CD14-positive monocyte (primary cell): Measurements from ENCODE around the gene SLC27A6. TPM values are rescaled to one million over a fixed set of nuclear protein-coding genes. Genes with fewer than 3 reads are reported as not detected.

Source experiments
- DNase-seq, 3 donors: peaks; one replicate each; pipeline ENCODE4 v3.0.0-alpha.2; 2011 to 2022
- H2AFZ ChIP-seq: 2 replicates; pipeline ENCODE4 v1.6.0; 2012; ENCODE audit warnings: mild to moderate bottlenecking, low read depth, low read length, inconsistent platforms; ENCODE audit not compliant: insufficient read depth, poor library complexity, severe bottlenecking
- H3K27ac ChIP-seq, 2 donors: 1 replicate in 1 of 2; 2 replicates in 1 of 2; pipeline ENCODE4 v1.5.1; 2012 to 2013; ENCODE audit warnings: low read length in 2 of 2, control low read depth in 1 of 2, inconsistent platforms in 1 of 2, low read depth in 1 of 2, mild to moderate bottlenecking in 1 of 2
- H3K27me3 ChIP-seq, 2 donors: one replicate each; pipeline versions ENCODE4 v1.6.0 to v1.6.1; 2011 to 2013; ENCODE audit warnings: low read length in 2 of 2; ENCODE audit not compliant: control insufficient read depth in 2 of 2, insufficient read depth in 2 of 2
- H3K36me3 ChIP-seq, 2 donors: replicated peaks in 1 of 2; 1 replicate in 1 of 2; 2 replicates in 1 of 2; pipeline versions ENCODE4 v1.5.1 to v1.6.1; 2012 to 2013; ENCODE audit warnings: low read length in 2 of 2, control low read depth in 1 of 2, inconsistent platforms in 1 of 2, mild to moderate bottlenecking in 1 of 2; ENCODE audit not compliant: insufficient read depth in 2 of 2, control insufficient read depth in 1 of 2
- H3K4me1 ChIP-seq, 2 donors: 1 replicate in 1 of 2; 2 replicates in 1 of 2; pipeline versions ENCODE4 v1.5.1 to v1.6.1; 2012 to 2013; ENCODE audit warnings: low read length in 2 of 2, control low read depth in 1 of 2, inconsistent platforms in 1 of 2, mild to moderate bottlenecking in 1 of 2, moderate library complexity in 1 of 2; ENCODE audit not compliant: insufficient read depth in 2 of 2, control insufficient read depth in 1 of 2
- H3K4me2 ChIP-seq: replicated peaks from 2 replicates; pipeline ENCODE3; 2012; ENCODE audit warnings: low read length, moderate library complexity, mild to moderate bottlenecking; ENCODE audit not compliant: poor library complexity, severe bottlenecking; ENCODE audit errors: extremely low read depth
- H3K4me3 ChIP-seq, 3 experiments: fragments of 200-600 bp in 1 of 3; sonication (generic) in 1 of 3; replicated peaks in 1 of 3; 1 replicate in 2 of 3; 2 replicates in 1 of 3; pipeline ENCODE4 v1.5.1; 2011 to 2013; ENCODE audit warnings: low read length in 3 of 3, mild to moderate bottlenecking in 3 of 3, control low read depth in 2 of 3, low read depth in 2 of 3, inconsistent platforms in 1 of 3, moderate library complexity in 1 of 3
- H3K79me2 ChIP-seq: 2 replicates; pipeline ENCODE4 v1.6.0; 2012; ENCODE audit warnings: mild to moderate bottlenecking, control low read depth, inconsistent platforms, low read length, moderate library complexity; ENCODE audit not compliant: insufficient read depth
- H3K9ac ChIP-seq: 2 replicates; pipeline ENCODE4 v1.6.0; 2017; ENCODE audit warnings: low read length, mild to moderate bottlenecking; ENCODE audit not compliant: insufficient read depth, poor library complexity, severe bottlenecking
- H3K9me3 ChIP-seq, 2 donors: replicated peaks in 1 of 2; 1 replicate in 1 of 2; 2 replicates in 1 of 2; pipeline versions ENCODE4 v1.5.1 to v1.6.1; 2012 to 2013; ENCODE audit warnings: low read length in 2 of 2, control low read depth in 1 of 2; ENCODE audit not compliant: control insufficient read depth in 1 of 2, insufficient read depth in 1 of 2
- H4K20me1 ChIP-seq: 2 replicates; pipeline ENCODE4 v1.6.0; 2012; ENCODE audit warnings: mild to moderate bottlenecking, low read length, control low read depth, moderate library complexity; ENCODE audit not compliant: insufficient read depth
- H3K27ac Mint-ChIP-seq, 7 donors: one replicate each; pipeline ENCODE4 v1.8.0; 2020; ENCODE audit warnings: mild to moderate bottlenecking in 7 of 7, mixed read lengths in 7 of 7, moderate library complexity in 6 of 7, inconsistent platforms in 2 of 7
- H3K27me3 Mint-ChIP-seq, 3 donors: one replicate each; pipeline ENCODE4 v1.8.0; 2021 to 2022; ENCODE audit warnings: low read depth in 3 of 3, mild to moderate bottlenecking in 3 of 3, mixed read lengths in 3 of 3, moderate library complexity in 3 of 3, inconsistent platforms in 1 of 3
- H3K36me3 Mint-ChIP-seq, 2 donors: one replicate each; pipeline ENCODE4 v1.8.0; 2020; ENCODE audit warnings: mixed read lengths in 2 of 2, inconsistent platforms in 1 of 2, mild to moderate bottlenecking in 1 of 2
- H3K4me1 Mint-ChIP-seq: one replicate; pipeline ENCODE4 v1.8.0; 2020; ENCODE audit warnings: mild to moderate bottlenecking, mixed read lengths
- H3K4me3 Mint-ChIP-seq, 2 donors: one replicate each; pipeline ENCODE4 v1.8.0; 2020; ENCODE audit warnings: mild to moderate bottlenecking in 2 of 2, mixed read lengths in 2 of 2, moderate library complexity in 1 of 2
- H3K9me3 Mint-ChIP-seq, 7 donors: one replicate each; pipeline ENCODE4 v1.8.0; 2020 to 2022; ENCODE audit warnings: mixed read lengths in 7 of 7, mild to moderate bottlenecking in 6 of 7, moderate library complexity in 6 of 7, inconsistent platforms in 2 of 7
- WGBS: methylation state at CpG from one replicate; pipeline ENCODE4 v1.1.5; 2013; ENCODE audit warnings: missing lambda C conversion rate; ENCODE audit not compliant: insufficient coverage; 5-methylcytosine and 5-hydroxymethylcytosine counted together
- intact Hi-C, 2 donors: fragments of 100-400 bp; cut with micrococcal nuclease; formaldehyde crosslinking; loops; one replicate each; pipeline versions ENCODE4 v1.15.0 to v1.15.1; 2023
- polyA plus RNA-seq, 3 donors: library from polyadenylated mRNA; depleted of rRNA in 1 of 3; unstranded in 2 of 3; stranded (reverse) in 1 of 3; fragments of 300-500 nt in 2 of 3; fragments of >200 nt in 1 of 3; fragmentation: Illumina TruSeq in 2 of 3; gene quantifications; 1 replicate in 2 of 3; 2 replicates in 1 of 3; pipeline ENCODE4 v1.2.3, GENCODE V29; 2012 to 2021
- TF ChIP-seq, protein P1 (sequence below): fragments of 200-600 bp; IDR thresholded peaks from one replicate; pipeline ENCODE4 v1.8.0; 2022; ENCODE audit warnings: antibody characterized with exemption, mild to moderate bottlenecking

Gene SLC27A6
- polyA plus RNA-seq, 3 donors: not detected

DNA sequence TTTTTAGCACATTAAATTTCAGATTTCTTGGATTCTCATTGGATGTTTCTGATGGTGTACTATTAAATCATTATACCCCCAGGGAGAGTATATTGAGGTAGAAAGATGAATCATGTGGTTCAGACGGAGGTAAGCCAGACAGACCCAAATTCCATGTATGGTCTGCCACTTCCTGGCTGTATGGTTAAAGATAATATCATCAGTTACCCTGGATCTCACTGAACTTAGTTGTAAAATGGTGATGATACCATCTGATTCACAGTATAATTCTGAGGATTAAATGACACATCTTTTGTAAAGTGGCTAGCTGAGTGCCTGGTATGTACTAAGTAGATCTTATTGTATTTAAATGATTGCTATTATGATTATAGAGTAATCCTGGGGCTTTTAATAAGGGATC is 9.3 kb downstream of the SLC27A6 start:
- Mint-ChIP-seq H3K4me1 (no peaks in the 10 kb centered on the region), H3K9me3 (peaks cover 4 to 21% (median 13%) of the 10 kb centered on the region in 7 donors), H3K27ac (no peak overlapping the region), H3K36me3 (no peaks in the 10 kb centered on the region), H3K27me3 (peaks cover 0 to 2% (median 1%) of the 10 kb centered on the region in 3 donors), H3K4me3 (no peak overlapping the region)
- H2AFZ ChIP-seq: no peak overlapping the region
- no peak overlapping the region for H3K4me3 ChIP-seq
- no peaks in the 10 kb centered on the region for H3K4me1 ChIP-seq
- no peak for DNase-seq
- H4K20me1 ChIP-seq: no peaks in the 10 kb centered on the region
- no peaks in the 10 kb centered on the region for H3K27me3 ChIP-seq
- H3K9me3 ChIP-seq: peaks cover 0 to 10% of the 10 kb centered on the region in 2 donors
- TF ChIP-seq, protein P1, sequence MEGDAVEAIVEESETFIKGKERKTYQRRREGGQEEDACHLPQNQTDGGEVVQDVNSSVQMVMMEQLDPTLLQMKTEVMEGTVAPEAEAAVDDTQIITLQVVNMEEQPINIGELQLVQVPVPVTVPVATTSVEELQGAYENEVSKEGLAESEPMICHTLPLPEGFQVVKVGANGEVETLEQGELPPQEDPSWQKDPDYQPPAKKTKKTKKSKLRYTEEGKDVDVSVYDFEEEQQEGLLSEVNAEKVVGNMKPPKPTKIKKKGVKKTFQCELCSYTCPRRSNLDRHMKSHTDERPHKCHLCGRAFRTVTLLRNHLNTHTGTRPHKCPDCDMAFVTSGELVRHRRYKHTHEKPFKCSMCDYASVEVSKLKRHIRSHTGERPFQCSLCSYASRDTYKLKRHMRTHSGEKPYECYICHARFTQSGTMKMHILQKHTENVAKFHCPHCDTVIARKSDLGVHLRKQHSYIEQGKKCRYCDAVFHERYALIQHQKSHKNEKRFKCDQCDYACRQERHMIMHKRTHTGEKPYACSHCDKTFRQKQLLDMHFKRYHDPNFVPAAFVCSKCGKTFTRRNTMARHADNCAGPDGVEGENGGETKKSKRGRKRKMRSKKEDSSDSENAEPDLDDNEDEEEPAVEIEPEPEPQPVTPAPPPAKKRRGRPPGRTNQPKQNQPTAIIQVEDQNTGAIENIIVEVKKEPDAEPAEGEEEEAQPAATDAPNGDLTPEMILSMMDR: no peak
- no peaks in the 10 kb centered on the region for H3K36me3 ChIP-seq
- no peak overlapping the region for H3K9ac ChIP-seq
- WGBS: no CpG with 5 or more reads among the region's 1 CpG
- H3K4me2 ChIP-seq: no peak overlapping the region
- no peaks in the 10 kb centered on the region for H3K79me2 ChIP-seq
- H3K27ac ChIP-seq: no peak overlapping the region
- intact Hi-C loops: no loop called here

DNA sequence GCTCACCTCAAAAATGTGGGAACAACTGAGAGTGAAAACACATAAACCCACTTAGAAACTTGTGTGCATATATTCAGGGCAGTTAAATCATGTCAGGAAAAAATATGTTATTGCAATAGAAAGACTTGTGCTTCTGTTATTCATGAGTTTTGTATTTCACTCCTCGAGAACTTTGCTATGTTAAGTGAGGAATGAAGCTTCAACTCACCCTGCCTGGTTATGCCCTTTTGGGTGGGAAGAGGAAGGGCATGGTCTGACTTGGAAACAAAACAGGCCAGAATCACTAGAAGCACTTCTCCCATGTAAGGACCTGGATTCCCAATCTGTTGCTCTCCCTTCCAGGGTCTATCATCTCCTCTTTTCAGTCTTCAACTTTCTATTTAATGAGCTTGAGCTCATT is 14.5 kb downstream of the SLC27A6 start:
- TF ChIP-seq, protein P1: no peak
- Histone ChIP-seq H4K20me1 (no peaks in the 10 kb centered on the region), H3K4me3 (no peak overlapping the region), H3K27me3 (no peaks in the 10 kb centered on the region), H3K4me1 (no peaks in the 10 kb centered on the region), H3K27ac (no peak overlapping the region), H3K4me2 (no peak overlapping the region), H3K9ac (no peak overlapping the region), H2AFZ (no peak overlapping the region), H3K79me2 (no peaks in the 10 kb centered on the region), H3K9me3 (no peaks in the 10 kb centered on the region), H3K36me3 (no peaks in the 10 kb centered on the region)
- peaks cover 0 to 4% (median 2%) of the 10 kb centered on the region in 7 donors for H3K9me3 Mint-ChIP-seq
- peaks cover 0 to 2% (median 1%) of the 10 kb centered on the region in 3 donors for H3K27me3 Mint-ChIP-seq
- intact Hi-C loops: no loop called here
- WGBS: no CpG with 5 or more reads among the region's 1 CpG
- DNase-seq: no peak
- no peaks in the 10 kb centered on the region for H3K4me1 Mint-ChIP-seq
- H3K27ac Mint-ChIP-seq: no peak overlapping the region
- no peak overlapping the region for H3K4me3 Mint-ChIP-seq
- no peaks in the 10 kb centered on the region for H3K36me3 Mint-ChIP-seq
